DMS114 treated with DMSO at 0.1 percent for 48 hours (cell line): ENCODE results near the gene TRMT61A.

Experiments used
- DNase-seq: peaks from one replicate; lab custom pipeline; 2025; ENCODE audit not compliant: unreplicated experiment; lab: John Stamatoyannopoulos, UW

TRMT61A gene

DNA sequence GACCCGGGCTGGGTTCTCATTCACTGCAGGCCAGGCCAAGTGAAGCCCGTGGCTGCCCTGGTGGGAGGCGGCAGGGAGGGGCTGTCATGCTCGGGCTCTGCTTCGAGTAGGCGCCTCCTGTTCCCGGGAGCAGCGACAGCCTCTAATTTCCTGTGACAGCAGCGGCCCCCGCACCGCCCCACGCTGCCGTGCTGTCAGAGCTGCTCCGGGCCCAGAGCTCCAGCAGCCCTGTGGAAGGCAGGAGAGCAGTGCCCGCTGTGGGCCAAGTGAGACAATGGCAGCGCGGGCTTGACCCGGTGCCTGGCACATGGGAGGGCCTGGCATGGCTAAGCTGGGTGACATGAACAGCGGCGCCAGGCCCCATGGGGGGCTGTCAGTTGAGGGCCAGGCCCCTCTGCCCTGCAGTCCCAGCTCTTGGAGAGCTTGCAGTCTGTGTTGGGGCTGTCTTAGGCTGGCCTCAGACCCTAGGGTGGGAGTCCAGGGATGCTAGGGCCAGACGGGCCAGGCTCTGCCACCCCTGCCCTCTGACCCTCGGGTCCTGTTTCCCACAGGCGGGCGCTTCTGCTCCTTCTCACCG is 5.1 kb downstream of the TRMT61A start:
- DNase-seq: no peak

DNA sequence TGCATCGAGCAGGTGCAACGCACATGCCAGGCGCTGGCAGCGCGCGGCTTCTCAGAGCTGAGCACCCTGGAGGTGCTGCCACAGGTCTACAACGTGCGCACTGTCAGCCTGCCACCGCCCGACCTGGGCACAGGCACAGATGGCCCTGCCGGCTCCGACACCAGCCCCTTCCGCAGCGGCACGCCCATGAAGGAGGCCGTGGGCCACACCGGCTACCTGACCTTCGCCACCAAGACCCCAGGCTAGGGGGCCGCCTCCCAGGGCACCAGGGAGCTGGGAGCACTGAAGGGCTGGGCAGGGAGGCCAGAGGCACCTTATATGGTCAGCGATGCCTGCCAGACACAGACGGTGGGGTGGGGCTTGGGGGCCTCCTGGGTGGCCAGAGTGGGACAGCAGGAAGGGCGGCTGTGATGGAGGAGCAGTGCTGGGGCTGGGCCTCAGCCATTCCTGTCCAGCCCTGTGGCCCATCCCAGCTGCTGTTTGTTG is 5.6 kb downstream of the TRMT61A start:
- DNase-seq: no peak

DNA sequence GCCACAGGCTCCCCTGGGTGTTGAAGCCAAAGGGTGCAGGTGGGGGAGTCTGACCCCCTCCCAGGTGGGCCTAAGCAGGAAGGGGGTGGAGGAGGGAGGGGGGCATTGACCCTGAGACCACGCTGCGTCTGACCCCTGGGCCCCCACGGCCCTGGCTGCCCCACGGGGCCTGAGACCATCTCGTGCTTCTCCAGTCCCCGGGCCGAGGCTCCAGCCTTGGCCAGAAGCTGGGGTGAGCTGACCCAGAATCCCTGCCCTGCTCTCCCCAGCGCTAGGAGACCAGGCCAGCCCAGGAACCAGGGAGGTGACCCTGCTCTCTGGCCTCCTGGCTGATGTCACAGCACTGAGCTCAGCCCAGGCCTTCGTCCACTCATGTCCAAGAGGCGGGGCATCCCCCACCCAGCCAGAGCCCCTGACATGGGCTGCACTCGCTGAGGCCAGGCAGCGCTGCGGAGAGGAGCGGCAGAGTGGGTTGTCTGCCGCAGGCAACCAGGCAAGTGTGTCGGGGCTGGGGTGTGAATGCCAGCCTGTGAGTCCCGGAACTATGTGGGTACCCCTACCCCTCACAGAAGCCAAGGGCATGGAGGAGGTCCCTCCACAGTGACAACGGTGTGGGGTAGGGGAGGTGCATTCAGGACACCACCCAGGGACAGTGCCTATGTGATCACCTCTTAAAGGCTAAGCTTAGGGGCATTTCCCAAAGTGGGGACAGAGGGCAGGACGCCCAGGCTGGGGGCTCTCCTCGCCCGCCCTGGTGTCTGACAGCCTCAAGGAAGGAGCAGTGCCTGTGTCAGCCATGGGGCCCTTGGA is 6.3 kb downstream of the TRMT61A start:
- no peak for DNase-seq

DNA sequence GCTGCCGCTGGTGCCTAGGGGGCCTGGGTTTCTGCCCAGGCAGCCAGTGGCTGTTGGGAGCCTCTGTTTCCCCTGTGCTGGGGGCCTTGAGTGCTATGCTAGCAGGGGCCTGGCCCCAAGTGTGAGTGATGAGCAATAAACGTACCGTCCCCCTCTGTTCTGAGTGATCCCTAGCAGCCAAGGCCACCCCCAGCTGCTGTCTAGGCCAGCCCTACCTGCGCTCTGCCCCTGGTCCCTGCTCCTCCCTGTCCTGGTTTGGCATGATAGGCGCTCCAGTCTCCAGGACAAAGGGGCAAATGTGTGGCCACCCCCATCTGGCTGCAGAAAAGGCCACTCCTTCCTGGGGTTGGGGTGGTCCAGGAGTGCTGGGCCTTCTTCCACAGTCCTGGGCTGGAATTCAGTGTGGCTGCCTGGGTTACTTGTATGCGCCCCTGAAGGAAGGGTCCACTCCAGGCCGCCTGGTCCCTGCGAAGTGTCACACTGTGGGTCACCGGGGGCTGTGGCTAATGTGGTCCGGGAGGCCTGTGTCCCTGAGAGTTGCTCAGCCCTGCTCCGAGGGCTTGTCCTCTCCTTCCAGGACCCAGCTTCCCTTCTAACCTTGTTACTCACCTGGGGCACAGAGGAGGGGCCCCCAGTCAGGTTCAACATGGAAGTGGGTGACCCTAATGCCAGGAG is 7.0 kb downstream of the TRMT61A start:
- no peak for DNase-seq

DNA sequence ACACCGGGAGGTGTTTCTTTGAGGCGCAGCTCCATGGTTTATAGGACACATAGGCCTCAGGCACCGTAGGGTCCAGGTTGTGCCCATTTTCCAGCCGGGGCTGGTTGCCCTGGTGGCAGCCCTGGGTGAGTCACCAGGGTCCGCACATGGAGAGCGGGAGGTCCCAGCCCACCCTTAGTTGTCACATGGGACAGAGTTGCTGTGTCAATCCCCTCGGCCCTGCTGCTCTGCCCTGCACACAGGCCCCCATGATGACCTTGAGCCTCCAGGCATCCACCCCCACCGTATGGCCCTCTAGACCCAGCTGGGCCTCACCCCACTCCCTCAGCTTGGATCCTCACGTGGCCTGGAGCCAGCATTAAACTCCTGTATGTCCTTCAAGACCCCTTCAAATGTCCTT is 7.7 kb downstream of the TRMT61A start:
- no peak for DNase-seq

DNA sequence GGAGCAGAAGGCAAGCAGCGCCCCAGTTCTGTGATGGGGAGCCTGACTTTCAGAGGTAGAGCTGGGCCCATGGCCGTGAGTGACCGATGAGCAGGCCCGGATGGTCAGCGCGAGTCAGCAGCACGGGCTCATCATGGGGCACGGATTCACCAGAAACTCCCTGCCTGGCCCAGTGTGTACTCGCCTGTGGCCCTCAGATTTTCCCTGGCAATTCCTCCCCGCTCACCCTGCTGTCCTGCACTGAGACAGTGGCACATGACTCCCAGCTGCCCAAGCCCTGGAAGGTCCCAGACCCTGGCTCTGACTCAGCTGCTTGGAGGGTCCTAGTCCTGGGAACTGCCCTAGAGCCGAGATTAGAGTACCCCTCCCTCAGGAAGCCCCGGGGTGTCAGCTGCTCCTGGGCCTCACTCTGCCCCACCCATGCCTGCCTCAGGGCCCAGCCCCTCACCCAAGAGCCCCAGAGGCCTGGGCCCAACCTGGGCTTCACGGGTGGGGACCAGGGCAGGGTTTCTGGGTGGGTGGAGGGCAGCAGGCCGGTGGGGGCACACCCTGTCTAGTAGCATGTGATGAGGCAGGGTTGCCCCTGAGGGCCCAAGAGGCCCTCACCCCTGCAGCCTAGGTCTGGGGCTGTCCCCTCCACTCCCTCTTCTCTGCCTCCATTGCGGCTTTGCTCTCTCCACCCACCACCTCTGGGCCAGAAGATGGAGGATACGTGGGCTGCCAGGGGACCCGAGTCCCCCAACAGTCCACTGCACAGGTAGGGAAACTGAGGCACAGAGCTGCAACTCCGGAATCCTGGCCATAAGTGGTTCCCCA is 8.4 kb downstream of the TRMT61A start:
- no peak for DNase-seq

DNA sequence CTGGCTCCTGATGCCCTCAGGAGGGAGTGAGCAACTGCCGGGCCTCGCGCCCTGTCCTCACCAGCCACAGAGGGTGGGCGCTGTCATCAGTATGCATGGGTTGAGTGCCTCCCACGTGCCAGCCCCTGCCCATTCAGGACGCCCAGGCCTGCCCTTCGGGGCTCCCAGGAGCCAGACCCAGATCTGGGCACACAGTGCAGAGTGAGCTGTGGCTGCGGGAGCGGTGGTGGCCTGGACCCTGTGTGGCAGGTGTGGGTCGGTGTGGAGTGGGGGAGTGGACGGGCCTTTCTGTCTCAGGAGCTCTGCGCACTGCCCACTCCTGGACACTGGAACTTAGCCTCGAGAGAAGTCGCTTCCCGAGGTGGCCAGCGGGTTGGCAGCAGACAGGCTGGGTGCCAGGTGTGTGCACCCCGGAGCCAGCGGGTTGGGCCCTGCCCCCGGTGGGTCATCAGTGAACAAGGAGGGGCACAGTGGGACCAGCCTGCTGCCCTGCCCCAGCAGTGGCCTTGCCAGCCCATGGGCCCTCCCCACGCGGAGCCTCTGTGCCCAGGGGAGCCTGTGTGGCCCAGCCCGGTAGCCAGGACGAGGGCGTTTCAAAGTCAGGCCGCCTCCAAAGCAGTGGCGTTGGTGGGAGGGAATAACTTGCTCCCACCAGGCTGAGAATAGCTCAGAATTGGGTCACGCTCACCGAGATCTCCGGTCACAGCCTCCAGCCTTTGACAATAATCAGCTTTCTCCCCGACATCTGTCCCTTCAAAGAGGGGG is 9.5 kb downstream of the TRMT61A start:
- DNase-seq: no peak

DNA sequence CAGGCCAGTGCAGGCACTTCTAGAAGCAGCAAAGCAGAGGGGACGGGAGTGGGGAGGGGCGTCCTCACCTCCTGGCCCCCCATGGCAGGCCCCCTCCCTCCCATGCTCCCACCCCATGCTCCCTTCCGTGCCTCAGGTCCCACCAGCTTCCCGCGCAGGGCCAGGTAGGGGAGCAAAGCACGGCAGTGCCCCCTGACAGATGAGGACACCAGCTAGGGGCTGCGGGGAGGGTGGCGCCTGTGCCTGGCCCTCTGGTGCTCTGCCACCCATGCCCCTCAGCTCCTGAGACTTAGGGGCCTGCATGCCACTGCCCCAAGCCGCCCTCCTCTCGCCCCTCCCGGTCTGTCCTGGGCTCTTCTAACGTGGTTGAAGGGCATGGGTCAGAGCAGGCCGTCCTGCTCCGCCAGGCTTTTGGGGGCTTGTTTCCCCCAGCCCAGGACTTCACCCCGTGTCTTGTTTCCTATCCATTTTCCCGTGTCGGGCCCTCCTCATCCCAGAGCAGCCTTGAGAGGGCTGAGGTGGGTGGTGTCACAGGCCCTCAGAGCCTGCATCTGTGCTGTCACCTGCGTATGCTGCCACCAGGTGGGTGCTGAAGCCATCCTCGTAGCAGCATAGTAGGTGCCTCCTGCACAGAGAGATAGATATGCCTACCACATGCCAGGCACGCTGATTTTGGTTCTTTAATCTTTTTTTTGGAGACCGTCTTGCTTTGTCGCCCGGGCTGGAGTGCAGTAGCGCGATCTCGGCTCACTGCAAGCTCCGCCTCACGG is 10.2 kb downstream of the TRMT61A start:
- no peak for DNase-seq

DNA sequence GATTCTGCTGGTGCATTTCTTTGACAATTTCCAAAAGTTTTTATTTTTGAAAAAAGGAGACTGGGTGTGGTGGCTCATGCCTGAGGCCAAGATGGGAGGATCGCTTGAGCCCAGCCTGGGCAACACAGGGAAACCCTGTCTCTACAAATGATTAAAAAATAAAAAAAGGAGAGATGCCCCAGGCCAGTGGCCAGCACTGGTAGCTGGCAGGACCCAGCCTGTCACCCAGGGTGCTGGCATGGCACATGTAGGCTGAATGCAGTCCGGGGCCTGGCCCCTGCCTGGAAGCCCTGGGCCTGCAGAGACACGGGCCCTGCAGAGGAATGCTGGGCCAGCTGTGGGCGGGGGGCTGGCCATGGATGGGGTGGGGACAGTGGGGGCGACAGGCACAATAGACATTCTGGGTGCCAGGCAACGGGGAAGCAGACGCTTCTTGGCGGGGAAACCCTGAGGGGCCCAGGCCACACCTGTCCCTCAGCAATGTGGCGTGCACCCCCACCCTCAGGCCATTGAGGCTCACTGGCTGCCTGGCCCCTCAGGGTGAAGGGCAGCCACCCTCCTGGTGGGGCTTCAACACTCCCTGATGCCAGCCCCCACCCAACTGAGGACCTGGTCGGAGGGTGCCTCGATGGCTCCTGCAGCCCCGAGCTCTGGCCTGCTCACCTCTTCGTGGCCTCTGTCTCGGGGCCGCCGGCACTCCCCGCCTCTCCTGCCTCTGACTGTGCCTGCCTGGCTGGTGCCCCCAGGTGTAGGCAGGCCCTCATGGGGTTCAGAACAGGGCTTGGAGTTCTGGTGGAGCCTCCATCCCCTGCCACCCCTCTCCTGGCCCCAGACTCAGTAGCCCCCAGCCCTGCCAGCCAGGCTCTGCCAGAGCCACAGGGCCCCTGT is 12.1 kb downstream of the TRMT61A start:
- DNase-seq: no peak

DNA sequence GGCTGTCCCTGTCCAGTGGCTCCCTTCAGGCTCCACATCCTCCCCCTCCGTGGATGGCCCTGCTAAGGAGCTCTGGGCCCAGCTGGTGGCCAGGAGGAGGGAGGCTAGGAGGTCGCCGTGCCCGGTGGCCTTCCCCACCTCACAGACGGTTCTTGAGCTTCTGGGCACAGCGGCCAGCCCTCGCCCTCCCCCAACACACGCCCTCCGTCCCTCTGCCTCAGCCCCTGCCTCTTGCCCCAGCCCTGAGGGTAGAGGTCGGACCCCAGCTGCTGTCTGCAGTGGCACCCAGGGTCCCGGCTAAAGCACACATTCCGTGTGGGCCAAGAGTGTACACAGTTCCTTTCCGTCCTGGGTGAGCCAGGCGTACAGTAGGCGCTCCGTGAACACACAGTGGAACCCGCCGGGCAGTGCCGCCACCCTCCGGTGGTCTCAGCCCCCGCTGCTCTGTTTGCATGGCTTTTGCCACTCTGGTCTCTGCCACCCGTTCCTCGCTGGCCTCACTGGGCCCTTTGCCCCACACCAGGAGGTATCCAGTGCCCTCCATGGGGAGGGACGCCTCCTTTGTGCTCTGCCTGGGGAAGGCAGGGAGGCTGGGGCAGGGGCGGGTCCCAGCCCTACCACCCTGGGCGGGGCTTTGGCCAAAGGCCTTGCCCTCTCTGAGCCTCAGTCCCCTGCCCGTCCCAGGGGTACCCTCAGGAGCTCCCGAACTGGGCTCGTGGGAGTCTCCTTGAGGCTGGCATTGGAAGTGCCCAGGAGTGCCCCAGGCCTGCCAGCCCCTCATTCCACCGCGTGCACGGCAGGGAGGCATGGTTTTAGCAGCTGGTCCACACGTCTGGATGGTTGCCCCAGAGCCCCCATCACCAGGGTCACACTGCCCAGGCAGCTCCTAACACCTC is 13.0 kb downstream of the TRMT61A start:
- no peak for DNase-seq

DNA sequence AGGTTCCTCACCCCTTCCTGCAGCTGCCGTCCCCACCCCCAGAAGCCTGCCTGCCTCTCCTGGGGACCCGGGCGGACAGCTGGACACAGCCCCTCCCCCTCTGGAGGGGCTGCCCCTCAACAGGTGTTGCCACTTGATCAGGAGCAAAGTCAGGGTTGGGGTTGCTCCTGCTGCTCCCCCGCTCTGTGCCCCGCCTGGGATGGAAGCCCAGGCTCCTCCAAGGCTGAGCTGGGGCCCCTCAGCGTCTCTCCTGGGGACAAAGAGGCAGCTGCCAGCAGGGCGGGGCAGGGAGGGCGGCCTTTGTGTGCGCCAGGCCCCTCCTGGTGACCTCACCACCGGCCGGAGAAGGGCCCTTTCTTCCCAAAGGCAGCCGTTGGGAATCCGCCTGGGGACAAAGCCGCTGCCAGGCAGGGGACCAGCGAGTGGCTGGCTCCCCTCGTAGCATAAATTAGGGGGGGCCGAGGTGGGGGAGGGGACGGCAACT is 13.7 kb downstream of the TRMT61A start:
- no peak for DNase-seq

DNA sequence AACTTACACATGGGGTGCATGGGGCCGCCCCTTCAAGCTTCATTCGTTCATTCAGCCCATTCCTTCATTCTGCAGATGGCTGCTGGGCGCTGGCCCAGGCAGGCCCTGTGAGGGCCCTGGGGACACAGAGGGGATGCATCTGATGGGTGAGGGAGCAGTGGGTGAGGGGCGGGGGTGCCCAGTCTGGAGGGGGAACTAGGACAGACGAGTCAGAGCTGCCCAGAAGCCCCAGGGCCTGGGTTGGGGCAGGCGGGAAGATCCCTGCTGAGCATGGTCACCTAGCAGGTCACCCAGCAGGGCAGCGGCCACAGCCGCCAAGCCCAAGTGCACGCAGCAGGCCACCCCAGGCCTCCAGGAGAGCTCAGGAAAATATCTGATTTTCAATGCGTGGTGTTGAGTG is 14.1 kb downstream of the TRMT61A start:
- no peak for DNase-seq

DNA sequence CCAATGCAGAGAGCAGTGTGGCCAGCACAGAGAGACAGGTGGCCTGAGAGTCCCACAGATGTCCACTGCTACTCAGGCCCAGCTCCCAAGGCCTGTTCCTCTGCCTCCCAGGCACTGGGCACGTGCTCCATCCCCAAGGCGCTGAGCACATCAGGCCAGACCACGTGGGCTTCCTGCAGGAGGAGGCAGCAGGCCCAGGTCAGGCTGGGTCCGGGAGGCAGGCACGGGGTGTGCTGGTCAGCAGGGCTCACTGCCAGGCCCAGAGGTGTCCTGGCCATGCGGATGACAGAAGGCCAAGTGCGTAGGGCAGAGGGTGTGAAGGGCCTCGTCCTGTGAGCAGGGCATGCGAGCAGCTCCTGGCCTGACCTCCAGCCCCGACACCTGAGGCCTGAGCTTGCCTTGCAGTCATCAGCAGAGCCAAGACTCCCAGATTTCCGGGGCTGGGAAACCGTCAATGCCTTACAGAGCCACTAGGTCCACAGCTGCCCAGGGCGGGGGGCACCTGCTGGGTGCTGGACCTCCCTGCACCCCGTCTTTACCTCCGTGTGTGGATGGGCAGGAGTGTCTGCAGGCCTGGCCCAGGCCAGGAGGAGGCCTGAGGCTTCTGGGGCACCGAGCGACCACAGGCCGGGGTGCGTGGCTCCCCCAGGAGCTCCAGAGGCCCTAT is 14.9 kb downstream of the TRMT61A start:
- DNase-seq: no peak

DNA sequence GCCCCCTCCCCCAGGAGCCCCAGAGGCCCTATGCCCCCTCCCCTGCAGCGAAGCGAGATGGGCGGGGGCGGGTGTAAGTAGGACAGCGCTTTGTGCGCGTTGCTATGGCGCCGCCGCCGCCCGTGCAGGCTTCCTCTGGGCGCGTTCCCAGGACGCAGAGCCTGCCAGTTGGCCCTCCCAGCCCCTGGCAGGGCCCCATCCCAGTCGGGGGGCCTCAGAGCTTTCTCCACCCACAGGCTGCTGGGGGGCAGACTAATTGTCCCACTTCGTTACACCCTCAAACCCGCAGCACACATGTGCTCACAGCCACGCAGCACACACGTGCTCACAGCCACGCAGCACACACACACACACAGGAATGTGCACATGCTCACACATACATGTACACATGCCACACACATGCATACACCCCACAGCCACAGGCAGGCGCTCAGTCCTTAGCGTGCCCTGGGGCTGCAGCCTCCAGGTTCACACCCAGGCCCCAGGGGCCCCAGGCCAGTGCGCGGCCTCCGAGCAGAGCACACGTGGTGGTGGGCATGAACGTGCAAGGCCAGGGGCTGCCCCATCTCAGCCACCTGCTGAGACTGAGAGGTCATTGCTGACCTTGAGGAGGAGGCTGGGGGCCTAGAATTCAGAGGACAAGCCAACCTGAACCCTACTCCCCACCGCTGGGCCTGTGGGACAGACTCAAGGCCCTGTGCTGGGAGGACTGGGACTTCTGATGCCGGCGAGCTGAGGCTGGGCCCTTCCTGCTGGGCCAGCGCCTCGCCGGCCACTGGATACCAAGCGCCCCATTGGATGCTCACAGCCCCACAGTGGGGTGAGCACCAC is 15.6 kb downstream of the TRMT61A start:
- DNase-seq: no peak

DNA sequence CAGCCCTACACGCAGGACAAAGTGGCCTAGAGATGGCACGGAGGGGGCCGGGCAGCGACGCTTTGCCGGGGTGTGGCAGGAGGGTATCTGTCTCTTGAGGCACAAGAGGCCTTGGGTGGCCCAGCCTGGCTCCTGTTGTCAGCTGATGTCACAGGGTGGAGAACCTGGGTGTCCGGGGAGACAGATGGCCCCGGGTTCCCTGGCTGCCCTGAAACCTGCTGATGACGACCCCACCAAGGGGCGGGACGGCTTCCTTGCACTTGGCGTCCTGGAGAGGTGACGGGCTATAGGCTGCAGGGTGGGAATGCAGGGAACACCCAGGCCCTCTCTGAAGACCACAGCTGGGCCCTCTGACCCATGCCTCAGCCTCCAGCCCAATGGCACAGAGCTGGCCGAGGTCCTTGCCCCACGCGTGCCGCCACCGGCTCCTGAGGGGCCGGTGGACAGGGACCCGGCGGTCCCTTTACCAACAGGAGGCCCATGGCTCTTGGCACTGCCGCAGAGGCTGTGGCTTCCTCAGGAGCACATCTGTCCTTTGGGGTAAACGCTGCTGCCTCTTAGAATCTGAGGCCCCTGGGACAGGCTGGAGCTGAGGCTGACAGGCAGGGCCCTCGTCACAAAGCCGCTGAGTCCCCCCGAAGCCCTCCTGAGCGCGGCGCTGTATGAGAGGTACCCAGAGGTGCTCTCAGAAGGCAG is 16.4 kb downstream of the TRMT61A start:
- no peak for DNase-seq
